Muscle of leg (tissue), 11 donors: ENCODE results near the gene E2F7. TPM values are rescaled to one million over a fixed set of nuclear protein-coding genes. Genes with fewer than 3 reads are reported as not detected.

Experiments used
- DNase-seq: peaks from one replicate; pipeline ENCODE4 v3.0.0; 2013
- H3K27ac ChIP-seq: one replicate; pipeline ENCODE4 v1.5.1; 2013; ENCODE audit warnings: mild to moderate bottlenecking, low read length, control low read depth
- H3K27me3 ChIP-seq: one replicate; pipeline ENCODE4 v1.6.1; 2013; ENCODE audit warnings: low read length; ENCODE audit not compliant: control insufficient read depth, insufficient read depth
- H3K36me3 ChIP-seq: one replicate; pipeline ENCODE4 v1.6.1; 2013; ENCODE audit warnings: low read length; ENCODE audit not compliant: control insufficient read depth, insufficient read depth
- H3K4me1 ChIP-seq: one replicate; pipeline ENCODE4 v1.6.1; 2013; ENCODE audit warnings: low read length; ENCODE audit not compliant: control insufficient read depth, insufficient read depth
- H3K4me3 ChIP-seq: one replicate; pipeline ENCODE4 v1.5.1; 2013; ENCODE audit warnings: low read length, control low read depth
- H3K9me3 ChIP-seq: replicated peaks from 2 replicates; pipeline ENCODE4 v1.6.1; 2013; ENCODE audit warnings: low read depth, low read length; ENCODE audit not compliant: control insufficient read depth
- WGBS: methylation state at CpG from one replicate; pipeline ENCODE4 v1.1.5; 2013; ENCODE audit warnings: missing lambda C conversion rate; ENCODE audit not compliant: insufficient coverage; 5-methylcytosine and 5-hydroxymethylcytosine counted together
- polyA plus RNA-seq, 8 donors: library from polyadenylated mRNA; unstranded; fragments of 120-200 nt; gene quantifications; one replicate each; pipeline versions ENCODE4 v1.2.1 to v1.2.3, GENCODE V29; 2013; ENCODE audit warnings: inconsistent platforms in 1 of 8, low replicate concordance in 1 of 8; ENCODE audit not compliant: insufficient read length in 8 of 8, insufficient read depth in 1 of 8
- total RNA-seq: library from RNA; stranded (reverse); fragments of 120-200 nt; gene quantifications from one replicate; pipeline ENCODE4 v1.2.4, GENCODE V29; 2013

E2F7 gene
- total and polyA plus RNA-seq, 9 donors, result 2.9 to 5.2 (median 3.4) TPM

- Histone ChIP-seq H3K4me1 (no peaks in the 10 kb centered on the region), H3K27me3 (no peaks in the 10 kb centered on the region), H3K27ac (no peak overlapping the region), H3K9me3 (no peaks in the 10 kb centered on the region), H3K36me3 (no peaks in the 10 kb centered on the region), H3K4me3 (no peak overlapping the region)
- no CpG with 5 or more reads among the region's 2 CpGs for WGBS
- peak; percentile 67 for DNase-seq
Measured at GRCh38 chr12:76976777-76977382, 88.5 kb downstream of the E2F7 start.

Other genes with a start within 250 kb of the E2F7 start
- 40.8 TPM for gene CSRP2, start 186.6 kb downstream of the E2F7 start, total RNA-seq
- gene CSRP2, start 186.6 kb downstream of the E2F7 start, polyA plus RNA-seq, result 10 to 100 TPM; 32.3 to 71.7 (median 45.2) TPM